Stimulated activated CD8-positive, alpha-beta memory T cell treated with anti-CD3 and anti-CD28 coated beads, Interleukin-15, amount 100 ng/mL, for 4 hours (primary cell): ENCODE measurements around the gene LRP1.

Experiments
- DNase-seq, 2 donors: peaks; one replicate each; pipeline ENCODE4 v3.0.0-alpha.2; 2020; ENCODE audit warnings: low read depth in 2 of 2

Gene LRP1

DNA sequence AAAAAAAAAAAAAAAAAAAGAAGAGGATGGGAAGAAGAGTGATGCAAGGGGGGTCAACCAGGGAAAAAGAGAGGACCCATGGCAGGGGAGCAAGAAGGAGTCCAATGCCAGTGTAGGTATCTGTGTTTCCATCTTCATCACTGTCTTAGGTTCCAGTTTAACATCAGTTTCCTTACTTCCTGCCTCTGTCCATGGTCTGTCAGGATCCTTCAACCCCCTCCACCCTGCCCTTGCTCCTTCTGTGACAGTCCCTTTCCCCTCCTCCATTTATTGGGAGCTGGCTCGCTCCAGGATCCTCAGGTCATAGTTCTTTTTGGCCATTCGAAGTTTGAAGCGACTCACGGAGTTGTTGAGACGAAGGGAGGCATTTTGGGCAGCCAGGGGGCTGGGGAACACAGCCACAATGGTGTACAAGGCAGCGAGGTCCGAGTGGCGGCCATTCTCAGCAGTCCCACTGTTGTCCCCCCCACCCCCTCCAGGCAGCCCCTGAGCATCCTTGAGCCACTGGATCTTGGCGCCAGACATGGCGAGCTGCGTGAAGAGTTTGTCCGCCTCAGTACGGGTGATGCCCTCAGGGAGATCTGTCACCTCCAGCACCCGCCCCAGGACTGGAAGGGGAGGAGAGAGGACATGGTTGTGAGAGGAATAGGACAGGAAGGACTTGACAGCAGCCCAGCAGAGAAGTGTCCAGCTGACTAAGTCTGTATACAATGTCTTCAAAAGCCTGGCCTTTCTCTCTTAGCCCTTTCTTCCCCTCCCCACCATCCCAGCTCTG, 126.4 kb downstream of the LRP1 start:
- no peak for DNase-seq

DNA sequence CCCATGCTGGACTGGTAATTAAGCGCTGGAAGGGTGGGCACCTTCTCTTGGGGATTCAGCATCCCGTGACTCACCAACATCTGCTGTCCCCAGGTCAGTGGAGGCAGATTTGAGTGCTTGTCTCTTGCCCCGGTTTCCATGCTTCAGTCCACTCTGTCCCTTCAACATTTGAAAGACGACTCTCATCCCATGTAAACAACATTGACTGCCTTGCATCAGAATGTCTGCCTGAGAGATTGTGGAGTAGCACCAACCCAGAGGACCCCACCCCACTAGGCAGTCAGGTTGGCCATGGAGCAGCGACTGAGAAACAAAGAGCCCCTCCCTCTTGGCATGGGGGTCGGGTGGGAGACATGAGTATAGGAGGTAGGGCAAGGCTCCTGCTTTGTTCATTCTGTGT, 127.6 kb downstream of the LRP1 start:
- DNase-seq: no peak

DNA sequence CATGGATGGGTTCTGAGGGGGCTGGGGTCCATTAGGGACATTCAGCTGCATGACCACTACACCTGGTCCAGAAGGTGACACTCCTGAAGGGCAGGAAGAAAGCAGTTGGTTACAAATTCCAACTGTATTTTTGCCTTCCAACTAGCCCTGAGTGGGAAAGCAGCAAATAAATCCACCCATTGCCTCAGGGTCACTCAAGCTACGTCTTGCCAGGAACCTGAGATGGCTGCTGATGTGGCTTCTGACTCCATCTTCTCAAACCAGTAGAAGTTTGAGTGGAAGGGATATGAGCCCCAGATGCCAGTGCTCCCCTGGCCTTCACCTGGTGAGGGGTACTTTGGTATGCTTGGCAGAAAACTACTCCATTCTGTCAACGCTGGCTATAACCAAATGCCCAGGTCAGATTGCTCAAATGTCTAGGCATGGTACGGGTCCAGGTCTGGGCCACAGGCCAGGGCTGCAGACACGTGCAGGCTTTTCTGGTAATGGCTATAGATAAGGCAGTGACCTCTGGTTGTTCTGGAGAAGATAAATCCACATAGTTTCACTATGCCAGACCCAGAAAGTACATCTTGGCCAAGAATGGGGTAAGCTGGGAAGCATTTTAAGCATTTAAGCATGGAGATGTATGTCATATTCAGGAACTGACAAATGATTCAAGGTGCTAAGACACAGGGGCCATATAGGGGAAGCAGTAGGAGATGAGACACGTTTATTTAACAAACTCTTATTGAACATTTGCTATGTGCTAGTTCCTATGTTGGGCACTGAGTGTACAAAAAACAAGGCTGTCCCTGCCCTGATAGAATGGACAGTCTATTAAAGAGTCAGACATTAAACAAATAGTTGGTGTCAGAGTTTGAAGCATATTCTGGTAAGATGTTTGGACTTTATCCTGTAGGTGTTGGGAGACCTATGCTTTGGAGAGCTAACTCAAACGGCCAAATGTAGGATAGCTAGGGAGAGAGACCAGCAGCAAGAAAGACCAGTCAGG, 131.0 kb downstream of the LRP1 start:
- no peak for DNase-seq

DNA sequence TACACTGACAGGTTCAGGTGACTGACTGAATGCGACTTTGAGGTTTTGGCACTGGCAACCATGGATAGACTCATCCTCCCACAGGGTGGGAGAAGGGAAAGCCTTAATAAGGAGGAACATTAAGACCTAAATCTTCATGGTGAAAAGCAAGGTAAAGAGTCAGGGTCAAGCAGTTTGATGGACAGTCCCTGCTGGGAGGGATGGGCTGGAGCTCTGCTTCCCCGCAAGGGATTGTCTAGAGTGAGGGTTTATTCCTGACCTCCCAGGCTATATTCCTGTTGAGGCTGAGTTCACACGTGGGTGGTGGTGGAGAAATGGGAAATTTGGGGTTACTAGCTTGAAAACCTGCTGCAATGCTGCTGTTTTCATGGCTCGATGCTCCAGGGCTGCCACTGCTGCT, 132.1 kb downstream of the LRP1 start:
- no peak for DNase-seq

DNA sequence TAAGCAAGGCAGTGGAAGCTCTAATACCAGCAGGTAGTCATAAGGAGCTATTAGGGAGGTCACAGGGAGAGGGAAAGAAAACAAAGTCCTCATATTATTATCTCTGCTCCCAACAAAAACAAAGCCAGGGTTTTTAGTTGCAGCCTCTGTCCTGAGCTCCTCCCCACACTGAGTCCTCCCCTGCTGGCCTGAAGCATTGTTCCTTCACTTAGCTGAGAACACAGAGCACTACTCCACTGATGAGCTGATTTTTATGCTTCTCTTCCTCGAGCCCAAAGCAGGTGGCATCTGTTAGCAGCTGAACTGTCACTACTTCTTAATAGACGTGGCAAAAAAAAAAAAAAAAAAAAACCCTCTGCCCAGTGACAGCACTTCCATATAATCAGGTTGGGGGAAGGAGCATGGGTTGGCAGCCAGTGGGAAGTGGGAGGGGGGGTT, 133.2 kb downstream of the LRP1 start:
- DNase-seq: no peak

DNA sequence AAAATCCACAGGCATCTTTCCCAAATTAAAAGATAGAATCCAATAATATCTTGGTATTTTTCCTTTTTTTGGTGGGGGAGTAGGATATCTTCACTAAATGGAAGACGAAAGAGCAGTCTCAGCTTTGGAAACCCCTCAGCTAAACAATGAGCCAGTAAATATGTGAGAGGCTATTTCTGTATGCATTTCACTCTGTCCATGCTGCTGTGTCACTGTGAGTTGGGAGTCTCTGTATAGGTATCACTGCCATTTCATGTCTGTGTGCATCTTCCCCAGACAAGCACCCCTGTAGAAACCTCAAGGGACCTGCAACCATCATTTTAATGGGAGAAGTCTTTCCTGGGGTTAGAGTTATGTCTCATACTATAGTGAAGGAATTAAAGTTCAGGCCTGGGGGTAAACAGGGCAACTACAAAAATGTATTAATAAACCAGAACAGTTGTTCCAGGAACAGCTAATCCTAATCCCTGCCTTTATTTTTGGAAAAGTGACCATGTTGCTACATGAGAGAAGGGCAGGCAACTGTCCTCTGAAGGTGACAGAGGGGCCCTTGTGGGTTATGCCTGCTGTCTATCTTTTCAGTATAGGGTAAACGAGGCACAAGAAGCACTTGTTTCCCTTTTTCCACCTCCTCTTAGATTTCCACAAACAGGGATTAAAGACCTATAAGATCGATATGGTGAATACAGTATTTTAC, 134.0 kb downstream of the LRP1 start:
- no peak for DNase-seq
